H1 (cell line): ENCODE measurements around the gene CSRP1. TPM values are rescaled to one million over a fixed set of nuclear protein-coding genes. Genes with fewer than 3 reads are reported as not detected.

ENCODE experiments used
- CREB1 ChIP-seq: IDR thresholded peaks from 2 replicates; pipeline ENCODE4 v1.6.1; 2012; ENCODE audit warnings: inconsistent platforms
- EZH2 ChIP-seq: fragments of 200-600 bp; sonication (generic); IDR thresholded peaks from 2 replicates; pipeline ENCODE4 v1.7.1; 2012; ENCODE audit warnings: low read depth, mild to moderate bottlenecking, moderate library complexity, low read length, inconsistent platforms; ENCODE audit not compliant: severe bottlenecking
- SP1 ChIP-seq: IDR thresholded peaks from 2 replicates; pipeline ENCODE4 v1.6.1; 2011; ENCODE audit warnings: low read depth, low read length
- polyA plus RNA-seq, 7 experiments: library from polyadenylated mRNA; depleted of rRNA in 3 of 7; stranded (reverse) in 5 of 7; unstranded in 2 of 7; fragments of >200 nt in 5 of 7; fragments of 200-250 nt in 2 of 7; gene quantifications; 1 replicate in 5 of 7; 2 replicates in 1 of 7; 4 replicates in 1 of 7; pipeline versions ENCODE4 v1.2.1 to v1.2.3, GENCODE V29; 2011 to 2013; ENCODE audit warnings: missing spikeins in 2 of 7, mixed read lengths in 2 of 7
- total RNA-seq: library from RNA; stranded (reverse); fragmentation: NEBNext Ultra II Directional; extraction: Animal tissue kit (Norgen Biotek cat#: 25700); gene quantifications from 2 replicates; pipeline ENCODE4 v1.2.1, GENCODE V29; 2021

Gene CSRP1
- total and polyA plus RNA-seq, 2 of the 8 experiments (the other 6 are each of a cell fraction or from before 2014, with no cell fraction given) = 14.2 to 22.3 TPM

- TF ChIP-seq SP1 (no peak), CREB1 (no peak), EZH2 (no peak)
Measured at GRCh38 chr1:201444792-201445191, 62.1 kb downstream of the CSRP1 start (continued).
